HepG2 (cell line): ENCODE data around the gene GUK1. TPM values are rescaled to one million over a fixed set of nuclear protein-coding genes. Genes with fewer than 3 reads are reported as not detected.
A peak's percentile ranks its signal among the peaks of the same experiment; 100 is the strongest.

Experiments used
- ATF7 ChIP-seq, 2 experiments: fragments of 450-650 bp in 1 of 2; sonication (generic) in 1 of 2; formaldehyde crosslinking in 1 of 2; IDR thresholded peaks; 2 replicates each; pipeline versions ENCODE4 v1.4.0 to v1.6.1; 2016 to 2020; ENCODE audit warnings: antibody characterized with exemption in 1 of 2, mild to moderate bottlenecking in 1 of 2, missing genetic modification reagents in 1 of 2
- CAMTA2 ChIP-seq: sonication (generic); formaldehyde crosslinking; IDR thresholded peaks from 2 replicates; pipeline ENCODE4 v1.4.0; 2020; ENCODE audit warnings: mild to moderate bottlenecking, missing genetic modification reagents, borderline replicate concordance
- FOXP1 ChIP-seq, 2 experiments: fragments of 450-650 bp in 1 of 2; IDR thresholded peaks; 2 replicates each; pipeline ENCODE4 v1.6.1; 2017 to 2018; ENCODE audit warnings: antibody characterized with exemption in 1 of 2
- GATA4 ChIP-seq: sonication (generic); IDR thresholded peaks from 2 replicates; pipeline ENCODE4 v1.6.1; 2016; ENCODE audit warnings: antibody characterized with exemption, low read depth, borderline replicate concordance
- KLF13 ChIP-seq: sonication (generic); formaldehyde crosslinking; IDR thresholded peaks from 2 replicates; pipeline ENCODE4 v1.4.0; 2020; ENCODE audit warnings: mild to moderate bottlenecking, missing genetic modification reagents
- MAZ ChIP-seq, 2 experiments: sonication (generic) in 1 of 2; formaldehyde crosslinking in 1 of 2; IDR thresholded peaks; 2 replicates each; pipeline versions ENCODE4 v1.5.0 to v1.6.1; 2012 to 2020; ENCODE audit warnings: low read depth in 2 of 2, mild to moderate bottlenecking in 2 of 2, borderline replicate concordance in 1 of 2, improper control_type of control experiment in 1 of 2, low read length in 1 of 2, missing genetic modification reagents in 1 of 2, moderate library complexity in 1 of 2
- TOPORS ChIP-seq: sonication (generic); formaldehyde crosslinking; IDR thresholded peaks from 2 replicates; pipeline ENCODE4 v1.8.0; 2023; ENCODE audit warnings: mild to moderate bottlenecking, missing genetic modification reagents
- ZNF841 ChIP-seq: sonication (generic); formaldehyde crosslinking; IDR thresholded peaks from 2 replicates; pipeline ENCODE4 v1.8.1; 2023; ENCODE audit warnings: missing genetic modification reagents, borderline replicate concordance
- polyA plus RNA-seq, 8 experiments: library from polyadenylated mRNA; depleted of rRNA in 3 of 8; stranded (reverse) in 7 of 8; unstranded in 1 of 8; fragments of >200 nt; fragmentation: Illumina TruSeq in 4 of 8; extraction: Trizol in 4 of 8; gene quantifications; 2 replicates each; pipeline versions ENCODE4 v1.2.1 to v1.2.3, GENCODE V29; 2011 to 2016; ENCODE audit warnings: low read depth in 4 of 8, missing spikeins in 1 of 8, mixed read lengths in 1 of 8; ENCODE audit not compliant: insufficient read depth in 1 of 8
- total RNA-seq, 5 experiments: library from RNA; depleted of rRNA; stranded (reverse); fragments of >200 nt; fragmentation: Illumina TruSeq; extraction: Trizol; gene quantifications; 2 replicates each; pipeline ENCODE4 v1.2.3, GENCODE V29; 2016; ENCODE audit warnings: low read depth in 1 of 5
- TF ChIP-seq, protein P1 (sequence below): sonication (generic); formaldehyde crosslinking; IDR thresholded peaks from 2 replicates; pipeline ENCODE4 v1.4.0; 2020; ENCODE audit warnings: missing genetic modification reagents, mild to moderate bottlenecking, borderline replicate concordance
- TF ChIP-seq, protein P2 (sequence below): IDR thresholded peaks from 2 replicates; pipeline ENCODE4 v1.6.1; 2016; ENCODE audit warnings: missing genetic modification reagents, missing compliant biosample characterization
- TF ChIP-seq, protein P3 (sequence below), 2 experiments: fragments of 450-650 bp in 1 of 2; sonication (generic) in 1 of 2; formaldehyde crosslinking in 1 of 2; IDR thresholded peaks; 2 replicates each; pipeline versions ENCODE4 v1.6.1 to v1.8.0; 2016 to 2022; ENCODE audit warnings: antibody characterized with exemption in 1 of 2, mild to moderate bottlenecking in 1 of 2, missing genetic modification reagents in 1 of 2
- TF ChIP-seq, protein P4 (sequence below): IDR thresholded peaks from 2 replicates; pipeline ENCODE4 v1.6.1; 2016; ENCODE audit warnings: low read depth

Gene GUK1
- total and polyA plus RNA-seq, 2 of the 13 experiments (the other 11 are each of a cell fraction or from before 2014, with no cell fraction given), result 116 to 154 TPM

DNA sequence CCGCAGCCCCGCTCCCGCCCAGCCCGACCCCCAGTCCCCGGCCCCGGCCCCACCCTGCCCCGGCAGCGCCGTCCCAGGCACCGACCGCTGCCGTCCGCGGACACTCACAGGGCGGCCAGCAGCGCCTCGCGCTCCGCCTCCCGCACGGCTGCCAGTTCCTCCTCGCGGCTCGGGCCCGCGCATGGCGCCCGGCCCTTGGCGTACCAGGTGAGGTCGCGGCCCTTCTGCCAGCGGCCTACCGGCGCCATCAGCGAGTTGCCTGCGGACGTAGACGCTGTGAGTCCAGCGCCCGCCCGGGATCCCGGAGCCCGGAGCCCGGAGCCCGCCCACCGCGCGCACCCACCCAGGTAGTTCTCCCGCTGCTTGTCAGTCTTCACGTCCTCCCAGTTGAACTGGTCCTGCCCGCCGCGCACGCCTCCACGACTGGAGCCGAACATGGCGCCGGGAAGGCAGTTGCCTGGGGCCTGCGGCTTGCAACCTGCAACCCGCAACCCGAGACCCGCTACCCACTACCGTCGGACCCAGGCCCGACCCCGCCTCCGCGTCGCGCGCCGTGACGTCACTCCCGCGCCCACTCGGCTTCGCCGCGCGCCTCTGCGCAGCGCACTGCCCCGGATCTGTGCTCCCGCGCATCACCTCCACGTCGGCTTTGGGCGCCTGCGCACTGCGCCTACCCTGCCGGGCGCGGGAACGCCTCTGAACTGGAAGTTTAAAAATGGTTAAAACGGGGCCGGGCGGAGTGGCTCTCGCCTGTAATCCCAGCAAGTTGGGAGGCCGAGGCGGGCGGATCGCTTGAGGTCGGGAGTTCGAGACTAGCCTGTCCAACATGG lies 37.1 kb upstream of the GUK1 start, which contains the start of gene C1orf35 (continued):
- TF ChIP-seq, protein P1, sequence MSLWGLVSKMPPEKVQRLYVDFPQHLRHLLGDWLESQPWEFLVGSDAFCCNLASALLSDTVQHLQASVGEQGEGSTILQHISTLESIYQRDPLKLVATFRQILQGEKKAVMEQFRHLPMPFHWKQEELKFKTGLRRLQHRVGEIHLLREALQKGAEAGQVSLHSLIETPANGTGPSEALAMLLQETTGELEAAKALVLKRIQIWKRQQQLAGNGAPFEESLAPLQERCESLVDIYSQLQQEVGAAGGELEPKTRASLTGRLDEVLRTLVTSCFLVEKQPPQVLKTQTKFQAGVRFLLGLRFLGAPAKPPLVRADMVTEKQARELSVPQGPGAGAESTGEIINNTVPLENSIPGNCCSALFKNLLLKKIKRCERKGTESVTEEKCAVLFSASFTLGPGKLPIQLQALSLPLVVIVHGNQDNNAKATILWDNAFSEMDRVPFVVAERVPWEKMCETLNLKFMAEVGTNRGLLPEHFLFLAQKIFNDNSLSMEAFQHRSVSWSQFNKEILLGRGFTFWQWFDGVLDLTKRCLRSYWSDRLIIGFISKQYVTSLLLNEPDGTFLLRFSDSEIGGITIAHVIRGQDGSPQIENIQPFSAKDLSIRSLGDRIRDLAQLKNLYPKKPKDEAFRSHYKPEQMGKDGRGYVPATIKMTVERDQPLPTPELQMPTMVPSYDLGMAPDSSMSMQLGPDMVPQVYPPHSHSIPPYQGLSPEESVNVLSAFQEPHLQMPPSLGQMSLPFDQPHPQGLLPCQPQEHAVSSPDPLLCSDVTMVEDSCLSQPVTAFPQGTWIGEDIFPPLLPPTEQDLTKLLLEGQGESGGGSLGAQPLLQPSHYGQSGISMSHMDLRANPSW (CRISPR knock-in tag), result 0 out of 2 replicates have a peak, but pooled peaks have one; percentile 54
- peak; percentile 62; the same call in 1 of the 2 replicates for TF ChIP-seq TOPORS (CRISPR knock-in tag)
- TF ChIP-seq, protein P2, sequence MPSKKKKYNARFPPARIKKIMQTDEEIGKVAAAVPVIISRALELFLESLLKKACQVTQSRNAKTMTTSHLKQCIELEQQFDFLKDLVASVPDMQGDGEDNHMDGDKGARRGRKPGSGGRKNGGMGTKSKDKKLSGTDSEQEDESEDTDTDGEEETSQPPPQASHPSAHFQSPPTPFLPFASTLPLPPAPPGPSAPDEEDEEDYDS (CRISPR knock-in tag), result no peak; the same call in none of the 2 replicates
- TF ChIP-seq, protein P3, sequence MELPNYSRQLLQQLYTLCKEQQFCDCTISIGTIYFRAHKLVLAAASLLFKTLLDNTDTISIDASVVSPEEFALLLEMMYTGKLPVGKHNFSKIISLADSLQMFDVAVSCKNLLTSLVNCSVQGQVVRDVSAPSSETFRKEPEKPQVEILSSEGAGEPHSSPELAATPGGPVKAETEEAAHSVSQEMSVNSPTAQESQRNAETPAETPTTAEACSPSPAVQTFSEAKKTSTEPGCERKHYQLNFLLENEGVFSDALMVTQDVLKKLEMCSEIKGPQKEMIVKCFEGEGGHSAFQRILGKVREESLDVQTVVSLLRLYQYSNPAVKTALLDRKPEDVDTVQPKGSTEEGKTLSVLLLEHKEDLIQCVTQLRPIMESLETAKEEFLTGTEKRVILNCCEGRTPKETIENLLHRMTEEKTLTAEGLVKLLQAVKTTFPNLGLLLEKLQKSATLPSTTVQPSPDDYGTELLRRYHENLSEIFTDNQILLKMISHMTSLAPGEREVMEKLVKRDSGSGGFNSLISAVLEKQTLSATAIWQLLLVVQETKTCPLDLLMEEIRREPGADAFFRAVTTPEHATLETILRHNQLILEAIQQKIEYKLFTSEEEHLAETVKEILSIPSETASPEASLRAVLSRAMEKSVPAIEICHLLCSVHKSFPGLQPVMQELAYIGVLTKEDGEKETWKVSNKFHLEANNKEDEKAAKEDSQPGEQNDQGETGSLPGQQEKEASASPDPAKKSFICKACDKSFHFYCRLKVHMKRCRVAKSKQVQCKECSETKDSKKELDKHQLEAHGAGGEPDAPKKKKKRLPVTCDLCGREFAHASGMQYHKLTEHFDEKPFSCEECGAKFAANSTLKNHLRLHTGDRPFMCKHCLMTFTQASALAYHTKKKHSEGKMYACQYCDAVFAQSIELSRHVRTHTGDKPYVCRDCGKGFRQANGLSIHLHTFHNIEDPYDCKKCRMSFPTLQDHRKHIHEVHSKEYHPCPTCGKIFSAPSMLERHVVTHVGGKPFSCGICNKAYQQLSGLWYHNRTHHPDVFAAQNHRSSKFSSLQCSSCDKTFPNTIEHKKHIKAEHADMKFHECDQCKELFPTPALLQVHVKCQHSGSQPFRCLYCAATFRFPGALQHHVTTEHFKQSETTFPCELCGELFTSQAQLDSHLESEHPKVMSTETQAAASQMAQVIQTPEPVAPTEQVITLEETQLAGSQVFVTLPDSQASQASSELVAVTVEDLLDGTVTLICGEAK (IDR thresholded peaks at IDR 0.05), result no peak
- TF ChIP-seq, protein P3 (CRISPR knock-in tag; IDR thresholded peaks at IDR 0.05), result peak; percentile 91
- TF ChIP-seq GATA4, result no peak
- peak; percentile 82 for TF ChIP-seq ATF7 (IDR thresholded peaks at IDR 0.05)
- TF ChIP-seq ATF7 (CRISPR knock-in tag; IDR thresholded peaks at IDR 0.05), result peak; percentile 69; the same call in 1 of the 2 replicates
- no peak for TF ChIP-seq ZNF841 (CRISPR knock-in tag)
- TF ChIP-seq, protein P4, sequence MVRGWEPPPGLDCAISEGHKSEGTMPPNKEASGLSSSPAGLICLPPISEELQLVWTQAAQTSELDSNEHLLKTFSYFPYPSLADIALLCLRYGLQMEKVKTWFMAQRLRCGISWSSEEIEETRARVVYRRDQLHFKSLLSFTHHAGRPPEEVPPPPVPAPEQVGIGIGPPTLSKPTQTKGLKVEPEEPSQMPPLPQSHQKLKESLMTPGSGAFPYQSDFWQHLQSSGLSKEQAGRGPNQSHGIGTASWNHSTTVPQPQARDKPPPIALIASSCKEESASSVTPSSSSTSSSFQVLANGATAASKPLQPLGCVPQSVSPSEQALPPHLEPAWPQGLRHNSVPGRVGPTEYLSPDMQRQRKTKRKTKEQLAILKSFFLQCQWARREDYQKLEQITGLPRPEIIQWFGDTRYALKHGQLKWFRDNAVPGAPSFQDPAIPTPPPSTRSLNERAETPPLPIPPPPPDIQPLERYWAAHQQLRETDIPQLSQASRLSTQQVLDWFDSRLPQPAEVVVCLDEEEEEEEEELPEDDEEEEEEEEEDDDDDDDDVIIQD (CRISPR knock-in tag), result 0 out of 2 replicates have a peak, but pooled peaks have one; percentile 15
- TF ChIP-seq KLF13 (CRISPR knock-in tag), result 0 out of 2 replicates have a peak, but pooled peaks have one; percentile 12
- peak; percentile 81 for TF ChIP-seq CAMTA2 (CRISPR knock-in tag)
- TF ChIP-seq MAZ (IDR thresholded peaks at IDR 0.05; ENCODE audit: borderline replicate concordance, low read depth, low read length), result no peak
- TF ChIP-seq MAZ (CRISPR knock-in tag; IDR thresholded peaks at IDR 0.05; ENCODE audit: low read depth), result peak; percentile 91
- TF ChIP-seq FOXP1 (IDR thresholded peaks at IDR 0.05), result no peak
- no peak for TF ChIP-seq FOXP1 (CRISPR knock-in tag; IDR thresholded peaks at IDR 0.05)
